ENCODE results near the gene PDE3A. TPM values are rescaled to one million over a fixed set of nuclear protein-coding genes. Genes with fewer than 3 reads are reported as not detected.

The PDE3A gene
- total RNA-seq, 4 donors from 2014 or later: 7.7 to 75.8 (median 18.7) TPM

DNA sequence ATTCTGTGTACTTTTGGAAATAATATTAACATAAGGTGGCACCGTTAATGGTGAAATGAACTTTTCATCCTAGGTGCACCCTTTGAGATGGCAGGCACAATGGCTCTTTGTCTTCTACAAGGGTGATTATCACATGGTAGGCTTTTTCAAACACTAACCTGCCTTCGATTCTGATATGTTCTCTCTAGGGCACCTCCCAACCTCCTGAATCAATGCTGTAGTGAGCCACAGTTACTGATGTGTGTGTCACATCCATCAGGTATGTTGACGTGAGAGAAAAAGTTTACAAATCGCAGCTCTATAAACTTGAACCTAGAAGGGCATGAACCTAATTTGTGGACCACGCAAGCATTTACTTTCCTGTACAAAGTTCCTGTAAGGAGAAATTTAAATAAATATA, 25.4 kb downstream of the PDE3A start:
- intact Hi-C loops (cut with DNase I; ENCODE audit: low total_unique reads): no loop called here

DNA sequence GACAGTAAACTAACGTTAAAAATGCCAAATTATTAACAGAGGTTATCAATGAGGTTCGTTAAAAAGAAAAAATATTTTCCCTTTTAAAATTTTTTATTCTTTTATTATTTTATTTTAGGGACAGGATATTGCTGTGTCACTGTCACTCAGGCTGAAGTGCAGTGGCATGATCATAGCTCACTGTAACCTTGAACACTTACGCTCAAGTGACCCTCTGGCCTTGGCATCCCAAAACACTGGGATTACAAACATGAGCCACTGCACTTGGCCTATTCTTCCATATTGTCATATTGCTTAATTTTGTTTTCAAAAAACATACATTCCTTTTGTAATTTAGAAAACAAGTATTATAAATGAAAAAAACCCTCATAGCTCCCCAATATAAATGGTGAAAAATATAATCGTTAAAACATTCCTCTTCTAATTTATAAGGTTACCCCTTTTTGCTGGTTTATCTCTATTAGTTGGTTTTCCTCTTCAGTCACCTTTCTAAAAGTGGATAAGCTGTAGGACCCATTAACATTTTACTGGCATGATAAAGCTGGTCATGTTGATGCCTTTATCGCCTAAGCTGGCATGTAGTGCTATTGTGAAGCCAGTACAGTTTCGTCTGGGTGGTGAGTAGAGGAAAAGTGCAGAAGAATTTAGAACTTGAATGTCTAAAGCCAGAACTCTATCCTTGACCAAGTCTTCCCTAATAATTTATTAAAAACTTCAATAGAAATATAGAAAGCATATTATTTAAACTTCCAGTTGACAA, 27.6 kb downstream of the PDE3A start:
- no peak for DNase-seq
- Histone ChIP-seq H3K4me1 (no peaks in the 10 kb centered on the region), H3K4me3 (no peak overlapping the region), H3K27ac (no peak overlapping the region), H3K27me3 (no peaks in the 10 kb centered on the region), H3K9me3 (no peaks in the 10 kb centered on the region), H3K36me3 (no peaks in the 10 kb centered on the region)
- TF ChIP-seq POLR2A (IDR thresholded peaks at IDR 0.05): no peak
- TF ChIP-seq, protein P1, sequence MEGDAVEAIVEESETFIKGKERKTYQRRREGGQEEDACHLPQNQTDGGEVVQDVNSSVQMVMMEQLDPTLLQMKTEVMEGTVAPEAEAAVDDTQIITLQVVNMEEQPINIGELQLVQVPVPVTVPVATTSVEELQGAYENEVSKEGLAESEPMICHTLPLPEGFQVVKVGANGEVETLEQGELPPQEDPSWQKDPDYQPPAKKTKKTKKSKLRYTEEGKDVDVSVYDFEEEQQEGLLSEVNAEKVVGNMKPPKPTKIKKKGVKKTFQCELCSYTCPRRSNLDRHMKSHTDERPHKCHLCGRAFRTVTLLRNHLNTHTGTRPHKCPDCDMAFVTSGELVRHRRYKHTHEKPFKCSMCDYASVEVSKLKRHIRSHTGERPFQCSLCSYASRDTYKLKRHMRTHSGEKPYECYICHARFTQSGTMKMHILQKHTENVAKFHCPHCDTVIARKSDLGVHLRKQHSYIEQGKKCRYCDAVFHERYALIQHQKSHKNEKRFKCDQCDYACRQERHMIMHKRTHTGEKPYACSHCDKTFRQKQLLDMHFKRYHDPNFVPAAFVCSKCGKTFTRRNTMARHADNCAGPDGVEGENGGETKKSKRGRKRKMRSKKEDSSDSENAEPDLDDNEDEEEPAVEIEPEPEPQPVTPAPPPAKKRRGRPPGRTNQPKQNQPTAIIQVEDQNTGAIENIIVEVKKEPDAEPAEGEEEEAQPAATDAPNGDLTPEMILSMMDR (IDR thresholded peaks at IDR 0.05): no peak
- intact Hi-C loops (cut with DNase I; ENCODE audit: low total_unique reads): no loop called here

More for the DNA sequence above, 25.4 kb downstream of the PDE3A start:
- TF ChIP-seq, protein P1 (IDR thresholded peaks at IDR 0.05): no peak
- no peak for TF ChIP-seq POLR2A (IDR thresholded peaks at IDR 0.05)
- no peak for DNase-seq
- H3K27me3 ChIP-seq: no peaks in the 10 kb centered on the region
- H3K36me3 ChIP-seq: no peaks in the 10 kb centered on the region
- H3K4me3 ChIP-seq: no peak overlapping the region
- H3K4me1 ChIP-seq: no peaks in the 10 kb centered on the region
- H3K27ac ChIP-seq: no peak overlapping the region
- H3K9me3 ChIP-seq: no peaks in the 10 kb centered on the region

DNA sequence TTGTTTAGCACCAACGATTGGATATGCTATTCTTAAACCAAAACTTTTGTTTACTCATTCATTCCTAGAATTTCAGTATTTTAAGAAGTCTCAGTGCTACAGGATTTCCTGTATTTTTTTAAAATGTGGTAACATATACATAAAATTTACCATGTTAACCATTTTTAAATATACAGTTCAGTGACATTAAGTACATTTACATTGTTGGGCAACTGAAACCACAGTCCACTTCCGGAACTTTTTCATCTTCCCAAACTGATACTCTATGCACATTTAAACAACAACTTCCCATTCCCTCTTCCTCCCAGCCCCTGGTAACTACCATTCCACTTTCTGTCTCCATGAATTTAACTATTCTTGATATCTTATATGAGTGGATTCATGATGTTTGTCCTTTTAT, 30.3 kb downstream of the PDE3A start:
- no peaks in the 10 kb centered on the region for H3K9me3 ChIP-seq
- intact Hi-C loops (cut with DNase I; ENCODE audit: low total_unique reads): no loop called here
- TF ChIP-seq, protein P1 (IDR thresholded peaks at IDR 0.05): no peak
- no peak for TF ChIP-seq POLR2A (IDR thresholded peaks at IDR 0.05)
- no peak for DNase-seq
- H3K27me3 ChIP-seq: no peaks in the 10 kb centered on the region
- no peak overlapping the region for H3K27ac ChIP-seq
- no peaks in the 10 kb centered on the region for H3K4me1 ChIP-seq
- H3K4me3 ChIP-seq: no peak overlapping the region
- no peaks in the 10 kb centered on the region for H3K36me3 ChIP-seq

- no peak overlapping the region for H3K27ac ChIP-seq
- intact Hi-C loops (cut with DNase I; ENCODE audit: low total_unique reads): no loop called here
- H3K27me3 ChIP-seq: no peaks in the 10 kb centered on the region
- no peaks in the 10 kb centered on the region for H3K4me1 ChIP-seq
- TF ChIP-seq POLR2A (IDR thresholded peaks at IDR 0.05): no peak
- TF ChIP-seq, protein P1 (IDR thresholded peaks at IDR 0.05): no peak
- DNase-seq: no peak
- no peak overlapping the region for H3K4me3 ChIP-seq
- no peaks in the 10 kb centered on the region for H3K9me3 ChIP-seq
- H3K36me3 ChIP-seq: no peaks in the 10 kb centered on the region
Observed at GRCh38 chr12:20400003-20400402, 31.7 kb downstream of the PDE3A start.

DNA sequence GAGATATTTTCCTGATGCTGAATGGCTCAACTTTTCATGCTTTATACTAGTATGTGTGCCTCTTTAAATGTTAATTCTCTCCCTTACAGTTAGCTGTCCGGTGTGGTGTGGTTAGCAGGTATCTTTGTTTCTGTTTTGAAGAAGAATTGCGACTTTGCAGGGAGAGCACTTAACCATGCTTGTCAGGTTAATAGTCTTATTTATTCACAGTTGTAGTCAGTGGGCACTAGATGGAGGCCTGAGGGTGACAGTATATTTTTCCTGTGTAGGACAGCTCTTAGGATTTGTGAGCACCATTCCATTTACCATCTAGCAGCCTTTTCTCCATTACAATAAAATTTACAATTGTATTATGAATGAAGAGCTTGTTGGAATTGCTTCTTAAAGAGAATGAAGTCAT, 34.9 kb downstream of the PDE3A start:
- no peak overlapping the region for H3K4me3 ChIP-seq
- no peaks in the 10 kb centered on the region for H3K27me3 ChIP-seq
- peaks cover 0 to 1% of the 10 kb centered on the region in 2 donors for H3K4me1 ChIP-seq
- H3K27ac ChIP-seq: no peak overlapping the region
- no peaks in the 10 kb centered on the region for H3K36me3 ChIP-seq
- no peak for DNase-seq
- TF ChIP-seq, protein P1 (IDR thresholded peaks at IDR 0.05): no peak
- TF ChIP-seq POLR2A (IDR thresholded peaks at IDR 0.05): no peak
- no peaks in the 10 kb centered on the region for H3K9me3 ChIP-seq
- intact Hi-C loops (cut with DNase I; ENCODE audit: low total_unique reads): no loop called here
